GM18505 (cell line): Measurements from ENCODE around the gene IRF6.

Experiments
- ATAC-seq: cut with Tn5 transposase; IDR thresholded peaks from one replicate; pipeline ENCODE4 v1.9.1; 2021; ENCODE audit not compliant: unreplicated experiment
- POLR2A ChIP-seq: IDR thresholded peaks from 4 replicates; pipeline ENCODE4 v1.6.1; 2011; ENCODE audit warnings: borderline replicate concordance; ENCODE audit not compliant: insufficient read depth, insufficient read length; ENCODE audit errors: extremely low read depth

Gene IRF6

GRCh38 chr1:209737118-209737505, 68.8 kb downstream of the IRF6 start:
- TF ChIP-seq POLR2A: no peak
- no peak for ATAC-seq

GRCh38 chr1:209736490-209737117, 69.3 kb downstream of the IRF6 start:
- TF ChIP-seq POLR2A: no peak
- no peak for ATAC-seq
